ENCODE results near the gene HIF3A. TPM values are rescaled to one million over a fixed set of nuclear protein-coding genes. Genes with fewer than 3 reads are reported as not detected.

The HIF3A gene
- polyA plus RNA-seq, 2 of the 4 experiments (the other 2 are of a cell fraction): not detected

GRCh38 chr19:46373491-46374359 lies 76.9 kb downstream of the HIF3A start (continued):
- TF ChIP-seq KDM1A (IDR thresholded peaks at IDR 0.05; ENCODE audit: low read depth): no peak
- TF ChIP-seq MYC (IDR thresholded peaks at IDR 0.05; ENCODE audit: borderline replicate concordance, low read length): peak; percentile 95
- TF ChIP-seq JUN (IDR thresholded peaks at IDR 0.05): peak in 1 of 2 experiments; percentile 59; a peak in 2 of 5 replicates
- TF ChIP-seq SMC3 (IDR thresholded peaks at IDR 0.05): no peak
- TF ChIP-seq ATOH8 (CRISPR knock-in tag; IDR thresholded peaks at IDR 0.05; ENCODE audit: low read depth): no peak
- TF ChIP-seq NPAS2 (CRISPR knock-in tag; IDR thresholded peaks at IDR 0.05; ENCODE audit: borderline replicate concordance): no peak; the same call in 1 of the 2 replicates
- no peak for TF ChIP-seq CBX8 (IDR thresholded peaks at IDR 0.05)
- TF ChIP-seq RAD21 (conservative IDR thresholded peaks at IDR 0.05 in 1 of 2, IDR thresholded peaks at IDR 0.05 in 1 of 2): no peak; a peak in 1 of 5 replicates
- no peak for TF ChIP-seq ELK1 (IDR thresholded peaks at IDR 0.05; ENCODE audit: low read depth, low read length)
- TF ChIP-seq MAFK (IDR thresholded peaks at IDR 0.05; ENCODE audit: partially characterized antibody): peak; percentile 28
- TF ChIP-seq JUNB (IDR thresholded peaks at IDR 0.05): no peak
- TF ChIP-seq CBX2 (IDR thresholded peaks at IDR 0.05; ENCODE audit: borderline replicate concordance, low read depth): no peak
- TF ChIP-seq HOXB5 (CRISPR knock-in tag; IDR thresholded peaks at IDR 0.05): no peak
- peak; percentile 42 for TF ChIP-seq PBX3 (IDR thresholded peaks at IDR 0.05)
- no peak for TF ChIP-seq EHF (CRISPR knock-in tag; IDR thresholded peaks at IDR 0.05)
- TF ChIP-seq TFCP2L1 (CRISPR knock-in tag; IDR thresholded peaks at IDR 0.05): no peak
- TF ChIP-seq CTCF (IDR thresholded peaks at IDR 0.05): peak; percentile 19; the same call in 1 of the 3 replicates
- no peak for TF ChIP-seq REST (IDR thresholded peaks at IDR 0.05)

Measured in A549 (cell line).